T-helper 22 cell (primary cell): ENCODE data around the gene CLDN6.
A peak's percentile ranks its signal among the peaks of the same experiment; 100 is the strongest.
"Not testable (repeated sequence)": the region's sequence is repeated elsewhere in the genome, so short reads cannot be mapped to it uniquely, and the experiment has no call there.

ENCODE experiments used
- DNase-seq: peaks from one replicate; pipeline ENCODE4 v3.0.0-alpha.2; 2020; ENCODE audit warnings: low read depth

The CLDN6 gene, protein sequence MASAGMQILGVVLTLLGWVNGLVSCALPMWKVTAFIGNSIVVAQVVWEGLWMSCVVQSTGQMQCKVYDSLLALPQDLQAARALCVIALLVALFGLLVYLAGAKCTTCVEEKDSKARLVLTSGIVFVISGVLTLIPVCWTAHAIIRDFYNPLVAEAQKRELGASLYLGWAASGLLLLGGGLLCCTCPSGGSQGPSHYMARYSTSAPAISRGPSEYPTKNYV

DNA sequence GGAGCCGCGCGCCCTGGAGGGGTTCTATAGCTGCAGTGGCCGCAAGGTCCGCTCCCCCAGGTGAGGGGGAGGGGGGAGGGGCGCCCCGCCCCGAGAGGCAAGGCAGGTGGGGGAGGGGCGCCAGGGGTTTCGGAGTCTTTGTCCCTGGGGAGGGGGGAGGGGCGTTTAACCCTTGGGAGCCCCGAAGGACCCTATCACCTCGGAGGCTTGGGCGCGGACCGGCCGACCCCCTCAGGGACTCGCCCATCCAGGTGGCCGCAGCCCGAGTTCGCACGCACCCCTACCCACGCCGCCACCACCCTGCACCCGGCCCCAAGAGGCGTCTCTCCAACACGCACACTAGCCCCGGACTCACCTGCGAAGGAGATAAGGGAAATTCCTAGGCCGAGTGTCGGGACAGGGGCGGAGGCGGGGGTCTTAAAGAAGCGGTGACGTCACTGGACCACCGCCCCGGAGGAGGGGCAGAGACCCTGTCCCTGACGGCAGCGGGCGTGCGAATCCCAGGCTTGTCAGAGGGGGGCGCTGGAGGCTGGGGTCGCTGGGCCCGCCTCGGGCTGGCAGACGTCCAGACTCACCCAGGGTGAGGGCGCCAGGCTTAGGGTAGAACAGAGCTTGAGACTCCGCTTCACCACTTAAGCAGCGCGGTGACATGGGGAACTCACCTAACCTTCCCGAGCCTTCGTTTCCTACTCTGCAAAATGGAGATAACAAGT lies at the start of gene CLDN6:
TSS of gene CLDN6 (minus strand) at position 390 of the 713 bp plus-strand sequence. CDS start 2,162 bp downstream, outside the sequence.
- DNase-seq, result no peak

DNA sequence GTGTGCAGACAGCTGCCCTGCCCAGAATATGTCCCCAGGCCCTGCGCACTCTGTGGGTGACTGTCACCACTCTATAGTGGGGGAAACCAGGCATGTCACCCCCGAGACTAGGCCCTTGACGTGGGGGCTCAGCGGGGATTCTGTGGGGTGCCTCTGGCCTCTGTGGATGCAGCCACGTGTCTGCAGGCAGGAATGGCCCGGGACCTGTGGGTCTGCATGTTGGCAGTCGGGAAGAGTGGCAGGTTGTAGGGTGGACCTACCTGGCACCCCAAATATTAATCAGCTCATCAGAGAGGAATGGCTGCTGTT lies 48.4 kb upstream of the CLDN6 start:
- DNase-seq, result no peak

DNA sequence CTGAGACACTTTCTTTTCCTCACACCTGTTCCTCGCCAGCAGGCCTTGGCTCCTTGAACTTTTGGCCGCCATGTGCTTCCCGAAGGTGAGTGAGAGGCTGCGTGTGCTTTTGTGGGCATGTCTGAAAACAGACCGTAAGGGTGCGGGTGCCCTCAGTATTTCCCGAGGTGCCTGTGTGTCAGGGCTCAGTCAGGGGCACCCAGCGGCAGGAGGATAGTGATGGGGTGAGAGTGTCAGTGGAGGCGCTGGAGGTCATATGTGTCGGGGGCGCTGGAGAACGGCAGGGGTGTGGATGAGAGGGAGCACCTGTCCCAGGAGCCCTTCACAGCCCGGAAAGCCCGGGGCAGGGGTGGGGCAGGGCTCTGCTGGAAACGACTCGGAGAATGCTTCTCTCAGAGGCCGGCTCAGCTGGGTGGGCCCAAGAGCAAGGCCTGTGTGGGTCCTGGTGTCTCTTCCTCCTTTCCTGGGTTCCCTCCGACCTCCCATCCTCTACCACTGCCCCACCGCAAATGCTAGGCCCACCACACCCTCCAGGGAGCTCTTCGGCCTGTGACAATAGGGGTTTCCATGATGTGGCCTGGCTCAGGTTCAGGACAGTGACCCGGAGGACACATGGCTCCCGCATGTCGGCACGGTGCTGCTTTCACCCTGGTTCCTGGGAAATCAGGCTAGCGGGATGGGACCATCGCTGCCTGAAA lies 47.9 kb upstream of the CLDN6 start:
- no peak for DNase-seq

DNA sequence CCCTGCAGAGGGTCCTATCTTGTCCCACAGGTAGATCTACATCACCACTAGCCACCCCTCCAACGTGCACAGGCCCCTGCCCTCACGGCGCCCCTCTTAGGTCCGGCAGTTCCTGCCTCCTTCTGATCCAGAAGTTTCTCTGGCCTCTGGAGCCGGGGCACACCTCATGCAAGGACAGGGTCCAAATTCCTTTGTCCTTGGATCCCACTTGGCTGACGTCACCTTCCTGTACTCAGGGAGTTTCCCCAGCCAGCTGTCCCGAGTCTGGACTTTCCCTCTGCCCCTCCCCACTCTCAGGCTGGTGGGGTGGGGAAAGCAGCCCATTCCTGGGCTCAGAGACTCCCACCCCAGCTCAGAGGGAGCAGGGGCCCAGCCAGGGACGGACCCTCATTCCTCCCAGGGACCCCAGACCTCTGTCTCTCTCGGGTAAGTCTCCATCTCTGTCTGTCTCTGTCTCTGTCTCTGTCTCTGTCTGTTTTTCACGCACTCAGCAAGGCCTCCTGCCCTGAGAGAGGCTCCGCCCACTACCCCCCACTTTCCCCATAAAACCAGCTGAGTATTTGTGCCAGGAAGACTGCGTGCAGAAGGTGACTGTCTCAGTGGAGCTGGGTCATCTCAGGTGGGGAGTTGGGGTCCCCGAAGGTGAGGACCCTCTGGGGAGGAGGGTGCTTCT lies 47.2 kb upstream of the CLDN6 start, which contains the start of gene IL32:
TSS of gene IL32 (plus strand) at position 572 of the 673 bp plus-strand sequence. CDS start 172 bp downstream, outside the sequence.
- DNase-seq, result peak; percentile 63

GRCh38 chr16:3063625-3064386 lies 45.8 kb upstream of the CLDN6 start:
- no peak for DNase-seq

GRCh38 chr16:3062553-3062952 lies 44.6 kb upstream of the CLDN6 start:
- no peak for DNase-seq

DNA sequence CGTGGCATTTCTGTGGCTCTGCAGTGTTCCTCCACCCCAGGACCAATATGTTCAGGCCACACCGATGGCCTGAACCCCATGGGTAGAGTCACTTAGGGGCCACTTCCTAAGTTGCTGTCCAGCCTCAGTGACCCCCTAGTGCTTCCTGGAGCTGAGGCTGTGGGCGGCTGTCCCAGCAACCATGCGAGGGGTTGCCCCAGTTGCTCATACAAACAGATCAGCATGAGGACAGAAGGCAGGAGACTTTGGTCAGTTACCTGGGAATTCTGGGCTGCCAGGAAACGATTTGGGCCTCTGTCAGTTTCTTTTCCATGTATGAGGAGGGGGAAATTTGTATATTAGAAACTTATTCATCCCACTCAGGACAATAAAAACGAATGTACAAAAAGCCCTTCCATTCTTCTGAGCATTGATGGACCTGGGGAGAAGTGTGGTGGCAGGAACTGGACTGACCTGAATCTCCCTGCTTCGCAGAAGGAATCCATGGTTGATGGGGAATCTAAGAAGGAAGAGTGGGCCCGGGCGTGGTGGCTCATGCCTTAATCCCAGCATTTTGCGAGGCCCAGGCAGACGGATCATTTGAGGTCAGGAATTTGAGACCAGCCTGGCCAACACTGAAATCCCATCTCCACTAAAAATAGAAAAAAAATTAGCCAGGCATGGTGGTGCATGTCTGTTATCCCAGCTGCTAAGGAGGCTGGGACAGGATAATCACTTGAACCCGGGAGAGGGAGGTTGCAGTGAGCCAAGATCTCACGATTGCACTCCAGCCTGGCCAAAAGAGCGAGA lies 42.5 kb upstream of the CLDN6 start:
- no peak for DNase-seq

- no peak for DNase-seq
These were observed 41.8 kb upstream of the CLDN6 start for GRCh38 chr16:3059723-3060242.

DNA sequence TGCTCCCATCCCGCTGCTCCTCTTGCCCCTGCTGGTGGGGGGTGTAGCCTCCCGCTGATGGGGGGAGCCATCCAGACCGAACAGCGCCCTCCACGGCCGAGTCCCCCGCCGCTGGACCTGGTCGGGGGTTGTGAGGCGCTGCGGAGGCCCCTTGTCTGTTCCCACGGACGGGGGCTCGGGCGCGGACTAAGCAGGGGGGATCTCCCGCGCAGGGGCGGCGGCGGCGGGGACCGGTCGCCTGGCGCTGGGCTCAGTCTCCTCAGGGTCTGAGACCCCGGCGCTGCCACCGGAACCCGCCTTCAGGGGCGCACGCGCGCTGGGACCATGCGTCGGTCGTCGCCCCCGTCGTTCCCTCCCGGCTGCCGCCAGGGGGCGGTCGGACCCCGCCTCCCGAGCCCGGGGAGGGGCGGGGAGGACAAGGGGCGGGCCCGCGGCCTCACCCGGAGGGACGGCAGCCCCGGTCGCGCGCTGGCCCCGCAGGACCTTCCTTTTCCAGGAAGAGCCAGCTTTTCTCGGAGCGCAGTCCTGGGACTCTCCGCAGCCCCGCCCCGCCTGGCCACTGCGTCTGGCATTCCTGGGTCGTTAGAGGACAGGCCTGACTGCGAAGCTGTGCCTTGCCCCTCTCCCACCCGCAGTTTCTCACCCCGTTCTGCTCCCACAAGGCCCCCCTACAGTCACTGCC lies 41.2 kb upstream of the CLDN6 start:
- peak; percentile 73 for DNase-seq

GRCh38 chr16:3058139-3059030 lies 40.4 kb upstream of the CLDN6 start:
- no peak for DNase-seq

GRCh38 chr16:3057181-3058138 lies 39.5 kb upstream of the CLDN6 start:
- no peak for DNase-seq

DNA sequence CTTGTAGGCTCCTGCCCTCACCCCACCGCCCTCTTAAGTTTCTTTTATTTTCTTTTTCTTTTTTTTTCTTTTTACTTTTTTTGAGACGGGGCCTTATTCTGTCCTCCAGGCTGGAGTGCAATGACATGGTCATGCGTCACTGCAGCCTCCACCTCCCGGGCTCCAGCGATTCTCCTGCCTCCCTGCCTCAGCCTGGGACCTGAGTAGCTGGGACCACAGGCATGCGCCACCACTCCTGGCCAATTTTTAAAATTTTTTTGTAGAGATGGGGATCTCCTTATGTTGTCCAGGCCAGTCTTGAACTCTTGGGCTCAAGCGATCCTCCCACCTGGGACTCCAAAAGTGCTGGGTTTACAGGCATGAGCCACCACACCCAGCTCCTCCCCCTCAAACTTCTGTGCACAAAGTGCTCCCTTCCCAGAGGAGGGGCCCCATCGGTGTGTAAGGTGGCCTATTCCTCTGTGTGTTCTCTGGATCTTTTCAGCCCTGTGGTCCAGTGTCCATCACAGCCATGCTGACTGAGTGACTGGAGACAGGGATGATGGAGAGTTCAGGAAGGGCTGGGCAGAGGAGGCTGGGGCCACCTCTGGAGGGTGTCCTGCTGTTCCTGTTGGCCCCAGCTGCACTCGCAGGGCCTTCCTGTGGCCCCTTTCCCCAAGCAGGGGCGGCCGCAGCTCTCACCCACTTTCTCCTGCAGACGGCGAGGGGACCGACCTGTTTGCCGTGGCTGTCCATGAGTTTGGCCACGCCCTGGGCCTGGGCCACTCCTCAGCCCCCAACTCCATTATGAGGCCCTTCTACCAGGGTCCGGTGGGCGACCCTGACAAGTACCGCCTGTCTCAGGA lies 38.6 kb upstream of the CLDN6 start:
- DNase-seq, result no peak

DNA sequence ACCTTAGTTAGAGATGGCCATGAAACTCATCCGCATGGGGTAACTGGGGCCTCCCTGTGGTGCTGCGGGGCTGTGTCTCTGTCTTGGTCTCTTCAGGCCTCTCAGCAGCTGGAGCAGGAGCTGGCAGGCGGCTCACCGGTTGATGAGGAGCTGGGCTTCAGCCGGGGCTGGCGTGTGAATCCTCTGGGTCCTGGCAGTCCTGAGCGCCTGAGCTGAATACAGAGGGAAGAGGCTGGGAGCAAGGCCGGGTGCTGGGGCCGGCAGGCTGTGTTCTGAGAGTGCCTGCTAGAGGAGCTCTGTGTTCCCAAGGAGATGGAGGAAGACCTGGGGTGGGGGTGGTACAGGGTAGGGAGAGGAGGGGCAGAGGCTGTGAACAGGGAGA lies 37.7 kb upstream of the CLDN6 start:
- not testable (repeated sequence) for DNase-seq

DNA sequence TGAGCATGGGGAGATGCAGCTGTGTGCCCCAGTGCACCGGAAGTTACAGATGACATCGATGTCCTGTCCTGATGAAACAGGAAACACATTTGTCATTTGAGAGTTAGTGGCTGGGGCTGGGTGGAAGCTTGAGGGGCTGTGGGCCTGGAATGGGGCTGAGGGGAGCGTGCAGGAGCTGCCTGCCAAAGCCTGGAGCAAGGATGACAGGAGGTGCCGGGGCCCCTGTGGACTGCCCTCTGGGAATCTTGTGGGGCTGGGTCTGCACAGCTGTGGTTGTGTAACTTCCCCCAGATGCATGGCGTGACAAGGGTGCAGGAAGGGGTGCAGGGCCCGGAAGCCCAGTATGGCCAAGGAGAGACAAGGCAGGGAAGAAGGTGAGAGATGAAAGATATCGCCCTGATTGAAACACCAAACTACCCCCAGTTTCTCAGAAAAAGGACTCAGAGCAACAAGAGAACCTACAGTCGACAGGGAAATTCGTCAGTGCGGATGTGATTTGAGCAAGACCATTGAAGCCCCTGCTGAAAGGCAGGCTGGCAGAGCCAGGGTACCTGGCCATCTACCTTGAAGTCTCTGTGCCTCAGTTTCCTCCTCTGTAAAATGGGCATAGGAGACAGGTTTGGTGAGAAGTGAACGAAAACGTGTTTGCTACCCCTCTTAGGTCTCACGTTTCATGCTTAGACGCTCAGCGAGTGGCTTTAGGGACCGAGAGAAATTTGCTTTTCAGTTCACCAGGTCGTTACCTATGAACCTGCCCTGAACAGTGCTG lies 37.2 kb upstream of the CLDN6 start:
- DNase-seq, result no peak

- not testable (repeated sequence) for DNase-seq
These were observed 35.3 kb upstream of the CLDN6 start for GRCh38 chr16:3053330-3053710.
